ENCODE results near the gene PRKAR2B. TPM values are rescaled to one million over a fixed set of nuclear protein-coding genes. Genes with fewer than 3 reads are reported as not detected.

The PRKAR2B gene
- total RNA-seq, result 24.2 and 28.7 TPM in 2 replicates

- no peak for DNase-seq (ENCODE audit: extremely low read depth, low read depth, low spot score)
Observed at GRCh38 chr7:107044347-107045194, at the start of gene PRKAR2B. Gene PRKAR2B (plus strand): TSS chr7:107044705. CDS start chr7:107044908, 203 bp downstream.

- no peak for DNase-seq (ENCODE audit: extremely low read depth, low read depth, low spot score)
Observed at GRCh38 chr7:106994833-106995232, 49.7 kb upstream of the PRKAR2B start.

DNA sequence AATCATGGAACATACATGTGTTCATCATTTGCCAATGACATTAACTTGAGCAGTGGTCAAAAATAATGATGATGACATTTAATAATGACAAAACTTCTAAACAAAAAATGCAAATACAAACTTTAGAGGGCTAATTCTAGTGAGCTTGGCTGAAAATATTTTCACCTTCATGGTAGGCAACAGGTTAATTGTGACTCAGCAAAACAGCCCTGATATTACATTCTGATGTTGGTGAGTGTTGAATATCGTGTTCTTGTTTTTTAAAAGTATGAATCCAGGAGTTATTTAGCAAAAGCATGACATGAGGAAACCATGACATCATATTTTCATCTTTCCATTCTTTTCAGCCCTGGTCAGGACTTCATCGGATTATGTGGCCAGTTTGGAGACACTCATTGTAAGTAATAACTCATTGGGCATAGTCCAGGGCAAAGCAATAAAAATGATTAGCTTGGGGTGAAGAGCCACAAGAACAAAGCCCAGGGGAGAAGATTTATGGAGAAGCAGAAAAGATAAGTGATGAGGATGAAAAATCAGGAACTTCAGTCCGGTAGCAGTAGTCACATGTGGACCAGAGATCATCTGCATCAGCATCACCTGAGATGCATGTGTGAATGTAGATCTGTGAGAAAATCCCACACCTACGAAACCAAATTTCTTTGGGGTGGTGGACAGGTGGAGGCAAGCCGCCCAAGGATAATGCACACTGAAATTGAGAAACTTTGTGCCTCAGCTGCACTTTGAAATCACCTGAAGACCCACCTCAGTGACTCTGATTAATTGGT, 46.8 kb upstream of the PRKAR2B start:
- no peak for DNase-seq (ENCODE audit: extremely low read depth, low read depth, low spot score)

GRCh38 chr7:106999023-106999422, 45.5 kb upstream of the PRKAR2B start:
- no peak for DNase-seq (ENCODE audit: extremely low read depth, low read depth, low spot score)

DNA sequence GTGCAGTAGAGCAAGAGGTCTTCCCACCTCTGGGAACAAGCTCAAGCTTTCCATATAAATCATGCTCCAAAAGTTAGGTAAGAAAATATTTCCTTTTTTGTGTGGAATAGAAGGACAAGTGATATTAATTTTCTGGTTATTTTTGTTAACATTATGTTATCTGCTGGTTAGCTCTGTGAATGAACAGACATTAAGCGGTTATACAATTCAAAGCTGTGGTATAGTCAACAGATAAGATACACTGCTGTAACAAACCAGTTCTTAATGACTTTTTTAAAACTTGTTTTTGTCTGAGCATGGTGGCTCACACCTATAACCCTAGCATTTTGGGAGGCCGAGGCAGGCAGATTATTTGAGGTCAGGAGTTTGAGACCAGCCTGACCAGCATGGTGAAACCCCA, 43.0 kb upstream of the PRKAR2B start:
- no peak for DNase-seq (ENCODE audit: extremely low read depth, low read depth, low spot score)

- no peak for DNase-seq (ENCODE audit: extremely low read depth, low read depth, low spot score)
Observed at GRCh38 chr7:107002126-107002525, 42.4 kb upstream of the PRKAR2B start.

DNA sequence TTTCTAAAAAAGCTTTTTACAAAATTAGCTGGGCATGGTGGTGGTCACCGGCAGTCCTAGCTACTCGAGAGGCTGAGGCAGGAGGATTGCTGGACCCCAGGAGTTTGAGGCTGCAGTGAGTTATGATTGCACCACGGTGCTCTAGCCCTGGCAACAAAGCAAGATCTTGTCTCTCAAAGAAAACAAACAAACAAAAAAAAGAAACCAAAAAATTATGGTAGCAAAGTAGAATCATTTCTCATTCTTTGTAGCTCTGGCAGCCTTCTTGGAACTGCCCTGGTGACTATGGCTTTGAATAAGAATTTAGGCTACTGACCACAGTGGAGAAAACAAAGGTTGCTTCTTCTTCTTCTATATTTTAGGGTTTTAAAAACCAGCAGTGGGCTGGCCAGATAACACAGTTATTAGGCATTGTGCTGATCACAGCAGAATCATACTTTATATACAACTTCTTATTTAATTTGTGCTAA, 41.9 kb upstream of the PRKAR2B start:
- DNase-seq (ENCODE audit: extremely low read depth, low read depth, low spot score), result no peak

- no peak for DNase-seq (ENCODE audit: extremely low read depth, low read depth, low spot score)
Observed at GRCh38 chr7:107007007-107007891, 37.3 kb upstream of the PRKAR2B start.

DNA sequence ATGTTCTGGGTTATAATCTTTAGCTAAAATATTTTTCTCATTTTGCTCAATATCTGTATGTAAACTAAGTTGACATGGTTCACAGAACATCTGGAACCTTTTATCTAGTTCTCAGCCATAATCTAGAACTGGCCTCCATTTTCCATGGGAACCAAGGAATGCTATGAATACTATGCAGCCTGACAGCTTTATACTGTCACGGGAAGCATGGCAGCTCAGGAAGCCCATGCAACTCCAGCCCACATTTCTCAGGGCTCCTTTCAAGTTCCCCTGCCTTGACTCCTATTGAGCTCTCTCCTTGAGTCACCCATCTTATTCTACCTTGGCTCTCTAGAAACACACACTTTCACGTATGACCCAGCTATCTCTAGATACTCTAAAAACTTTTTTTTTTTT, 36.6 kb upstream of the PRKAR2B start:
- no peak for DNase-seq (ENCODE audit: extremely low read depth, low read depth, low spot score)

GRCh38 chr7:107009846-107010203, 34.7 kb upstream of the PRKAR2B start:
- no peak for DNase-seq (ENCODE audit: extremely low read depth, low read depth, low spot score)

- DNase-seq (ENCODE audit: extremely low read depth, low read depth, low spot score), result no peak
Observed at GRCh38 chr7:107012691-107013090, 31.8 kb upstream of the PRKAR2B start.

GRCh38 chr7:107014387-107015023, 30.0 kb upstream of the PRKAR2B start:
- no peak for DNase-seq (ENCODE audit: extremely low read depth, low read depth, low spot score)

DNA sequence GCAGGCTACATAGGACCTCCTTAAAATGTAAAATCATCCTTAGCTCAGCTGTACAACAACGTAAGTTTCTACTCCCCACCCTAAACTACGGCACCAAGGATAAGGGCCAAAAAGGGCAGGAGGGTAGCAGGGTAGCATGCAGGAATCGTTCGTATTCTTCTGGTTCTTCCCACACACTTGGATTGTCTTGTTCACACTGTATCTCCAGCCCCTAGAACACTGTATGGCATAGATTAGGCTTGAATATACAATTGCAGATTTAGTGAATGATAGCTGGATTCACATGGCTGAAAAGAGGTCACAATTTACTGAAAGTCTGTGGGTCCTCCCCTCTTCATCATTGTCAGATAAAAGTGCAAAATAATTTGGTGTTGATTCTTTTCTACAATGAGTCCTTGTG, 28.2 kb upstream of the PRKAR2B start:
- no peak for DNase-seq (ENCODE audit: extremely low read depth, low read depth, low spot score)

DNA sequence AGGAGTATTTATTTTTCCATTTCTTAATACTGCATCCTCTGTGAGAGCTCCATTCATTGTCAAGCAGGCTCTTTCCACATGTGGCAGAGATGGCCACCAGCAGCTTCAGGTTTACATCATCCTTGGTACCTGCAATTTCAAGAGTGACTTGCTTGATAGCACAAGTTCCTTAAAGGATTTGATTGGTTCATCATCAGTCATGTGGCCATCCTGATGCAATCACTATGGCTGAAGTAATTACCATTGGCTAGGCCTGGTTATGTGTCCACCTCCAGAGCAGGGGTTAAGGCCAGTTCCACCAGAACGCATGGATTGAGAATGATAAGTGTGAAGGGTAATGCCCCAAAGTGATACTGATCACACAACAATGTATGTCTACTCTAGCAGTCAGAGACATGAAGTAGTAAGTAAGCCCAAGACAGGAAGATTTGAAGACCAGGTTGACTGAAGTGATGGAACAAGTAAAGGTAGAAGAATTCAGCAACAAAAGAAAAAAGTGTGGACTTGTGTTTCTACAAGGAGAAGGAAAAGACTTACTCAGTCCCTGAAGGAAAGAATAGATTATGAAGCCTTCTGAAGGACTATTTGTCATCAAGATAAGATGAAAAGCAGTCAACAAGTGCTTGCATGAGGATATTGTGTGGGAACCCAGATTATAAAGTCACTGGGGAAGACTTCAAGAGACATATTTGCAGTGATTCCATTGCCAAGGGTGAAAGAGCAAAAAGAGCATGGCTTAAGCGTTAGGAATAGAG, 26.4 kb upstream of the PRKAR2B start:
- no peak for DNase-seq (ENCODE audit: extremely low read depth, low read depth, low spot score)

GRCh38 chr7:107020400-107020799, 24.1 kb upstream of the PRKAR2B start:
- no peak for DNase-seq (ENCODE audit: extremely low read depth, low read depth, low spot score)

- DNase-seq (ENCODE audit: extremely low read depth, low read depth, low spot score), result no peak
Observed at GRCh38 chr7:107021600-107021999, 22.9 kb upstream of the PRKAR2B start.

- DNase-seq (ENCODE audit: extremely low read depth, low read depth, low spot score), result no peak
Observed at GRCh38 chr7:107023522-107024151, 20.9 kb upstream of the PRKAR2B start.

GRCh38 chr7:107024906-107025305, 19.6 kb upstream of the PRKAR2B start:
- no peak for DNase-seq (ENCODE audit: extremely low read depth, low read depth, low spot score)

GRCh38 chr7:107025449-107026103, 18.9 kb upstream of the PRKAR2B start:
- DNase-seq (ENCODE audit: extremely low read depth, low read depth, low spot score), result no peak

All from glomerular endothelial cell (primary cell).